ENCODE measurements around the gene SEMA3A.
A peak's percentile ranks its signal among the peaks of the same experiment; 100 is the strongest.

The SEMA3A gene

DNA sequence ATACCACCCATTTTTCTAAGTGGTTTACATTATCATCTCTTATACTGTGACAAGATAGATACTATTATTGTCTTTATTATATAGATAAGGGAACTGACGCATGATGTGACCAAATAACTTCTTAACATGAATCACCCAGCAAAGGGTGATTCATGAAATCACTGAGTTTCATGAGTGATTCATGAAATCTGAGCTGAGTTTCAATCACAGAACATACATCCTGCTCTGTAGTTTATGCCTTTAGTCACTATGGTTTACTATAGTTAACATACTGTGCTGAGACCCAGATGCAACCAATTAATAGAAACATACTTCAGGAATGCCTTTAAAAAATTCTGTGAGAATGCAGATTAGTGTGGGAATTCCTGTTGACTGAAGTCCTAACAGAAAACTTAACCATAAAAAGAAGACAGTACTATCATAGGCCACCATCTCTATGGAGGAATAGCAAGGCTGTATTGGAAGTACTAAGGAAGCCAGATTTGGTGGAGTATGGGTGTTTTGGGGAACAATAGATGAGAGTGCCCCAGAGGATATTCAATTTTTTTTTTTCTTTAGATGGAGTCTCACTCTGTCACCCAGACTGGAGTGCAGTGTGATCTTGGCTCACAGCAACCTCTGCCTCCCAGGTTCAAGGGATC is 43.1 kb upstream of the SEMA3A start:
- TF ChIP-seq ISL1 (CRISPR knock-in tag; IDR thresholded peaks at IDR 0.05) = peak; percentile 40
- TF ChIP-seq ESRRG (CRISPR knock-in tag; IDR thresholded peaks at IDR 0.05) = no peak
- TF ChIP-seq TOX (CRISPR knock-in tag; IDR thresholded peaks at IDR 0.05; ENCODE audit: borderline replicate concordance) = peak; percentile 88; the same call in 1 of the 2 replicates
- TF ChIP-seq ZC3H10 (CRISPR knock-in tag; IDR thresholded peaks at IDR 0.05) = 0 out of 2 replicates have a peak, but pooled peaks have one; percentile 45
- no peak for TF ChIP-seq ZFP3 (CRISPR knock-in tag; IDR thresholded peaks at IDR 0.05)
- no peak for TF ChIP-seq OSR1 (CRISPR knock-in tag; IDR thresholded peaks at IDR 0.05)

DNA sequence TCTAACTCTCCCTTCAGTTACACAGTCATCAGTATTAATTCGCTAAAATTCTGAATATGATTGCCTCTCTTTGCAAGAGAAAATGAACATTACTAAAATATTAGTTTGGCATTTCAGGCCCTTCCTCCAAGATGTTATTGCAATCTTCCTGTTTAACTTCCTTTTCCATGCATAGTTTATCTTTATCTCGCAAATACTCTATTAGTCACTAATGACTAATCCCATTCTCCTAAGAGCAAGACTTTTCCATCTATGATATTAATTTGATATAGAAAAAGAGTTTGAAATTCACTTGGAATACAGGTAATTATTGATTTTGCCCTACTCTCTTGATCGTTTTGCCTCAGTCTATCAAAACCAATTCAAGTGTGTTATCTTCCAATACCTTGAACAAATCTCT is 41.8 kb upstream of the SEMA3A start:
- TF ChIP-seq BACH2 (CRISPR knock-in tag; IDR thresholded peaks at IDR 0.05; ENCODE audit: borderline replicate concordance) (no peak), CSRNP3 (CRISPR knock-in tag; IDR thresholded peaks at IDR 0.05) (no peak), CSDC2 (CRISPR knock-in tag; IDR thresholded peaks at IDR 0.05) (no peak), ZNF8 (CRISPR knock-in tag; IDR thresholded peaks at IDR 0.05) (no peak), ISL1 (CRISPR knock-in tag; IDR thresholded peaks at IDR 0.05) (no peak), OSR1 (CRISPR knock-in tag; IDR thresholded peaks at IDR 0.05) (no peak), TCF4 (CRISPR knock-in tag; IDR thresholded peaks at IDR 0.05; ENCODE audit: borderline replicate concordance) (no peak), ZC3H10 (CRISPR knock-in tag; IDR thresholded peaks at IDR 0.05) (no peak), ZNF70 (CRISPR knock-in tag; IDR thresholded peaks at IDR 0.05) (no peak)
- TF ChIP-seq, protein P1, sequence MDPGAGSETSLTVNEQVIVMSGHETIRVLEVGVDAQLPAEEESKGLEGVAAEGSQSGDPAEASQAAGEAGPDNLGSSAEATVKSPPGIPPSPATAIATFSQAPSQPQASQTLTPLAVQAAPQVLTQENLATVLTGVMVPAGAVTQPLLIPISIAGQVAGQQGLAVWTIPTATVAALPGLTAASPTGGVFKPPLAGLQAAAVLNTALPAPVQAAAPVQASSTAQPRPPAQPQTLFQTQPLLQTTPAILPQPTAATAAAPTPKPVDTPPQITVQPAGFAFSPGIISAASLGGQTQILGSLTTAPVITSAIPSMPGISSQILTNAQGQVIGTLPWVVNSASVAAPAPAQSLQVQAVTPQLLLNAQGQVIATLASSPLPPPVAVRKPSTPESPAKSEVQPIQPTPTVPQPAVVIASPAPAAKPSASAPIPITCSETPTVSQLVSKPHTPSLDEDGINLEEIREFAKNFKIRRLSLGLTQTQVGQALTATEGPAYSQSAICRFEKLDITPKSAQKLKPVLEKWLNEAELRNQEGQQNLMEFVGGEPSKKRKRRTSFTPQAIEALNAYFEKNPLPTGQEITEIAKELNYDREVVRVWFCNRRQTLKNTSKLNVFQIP (CRISPR knock-in tag; IDR thresholded peaks at IDR 0.05; ENCODE audit: borderline replicate concordance, low read depth) = no peak
- peak; percentile 35; the same call in 1 of the 3 replicates for ATAC-seq

More for the DNA sequence above, 43.1 kb upstream of the SEMA3A start:
- peak; percentile 96 for ATAC-seq

GRCh38 chr7:84232646-84233045 is 38.1 kb upstream of the SEMA3A start:
- peak; percentile 33; the same call in 1 of the 3 replicates for ATAC-seq
- TF ChIP-seq ZNF8 (CRISPR knock-in tag; IDR thresholded peaks at IDR 0.05) (no peak), ZNF70 (CRISPR knock-in tag; IDR thresholded peaks at IDR 0.05) (no peak), ZNF565 (CRISPR knock-in tag; conservative IDR thresholded peaks at IDR 0.05; ENCODE audit: low read depth) (no peak), CSRNP3 (CRISPR knock-in tag; IDR thresholded peaks at IDR 0.05) (no peak), RARB (CRISPR knock-in tag; IDR thresholded peaks at IDR 0.05) (no peak)

- peak; percentile 46; the same call in 2 of the 3 replicates for ATAC-seq
These were observed 36.6 kb upstream of the SEMA3A start for GRCh38 chr7:84231157-84231556.

GRCh38 chr7:84230491-84230890 is 35.9 kb upstream of the SEMA3A start:
- no peak for ATAC-seq
- TF ChIP-seq ZNF70 (CRISPR knock-in tag; IDR thresholded peaks at IDR 0.05) (no peak), GLIS3 (CRISPR knock-in tag; IDR thresholded peaks at IDR 0.05) (no peak), ZFP3 (CRISPR knock-in tag; IDR thresholded peaks at IDR 0.05) (no peak), TSHZ2 (CRISPR knock-in tag; IDR thresholded peaks at IDR 0.05) (no peak), CSRNP3 (CRISPR knock-in tag; IDR thresholded peaks at IDR 0.05) (no peak), ZFP30 (CRISPR knock-in tag; IDR thresholded peaks at IDR 0.05) (no peak), SNAI2 (CRISPR knock-in tag; IDR thresholded peaks at IDR 0.05) (no peak), BACH2 (CRISPR knock-in tag; IDR thresholded peaks at IDR 0.05; ENCODE audit: borderline replicate concordance) (no peak), TOX (CRISPR knock-in tag; IDR thresholded peaks at IDR 0.05; ENCODE audit: borderline replicate concordance) (no peak), ZNF8 (CRISPR knock-in tag; IDR thresholded peaks at IDR 0.05) (no peak), TCF4 (CRISPR knock-in tag; IDR thresholded peaks at IDR 0.05; ENCODE audit: borderline replicate concordance) (no peak), OSR1 (CRISPR knock-in tag; IDR thresholded peaks at IDR 0.05) (no peak), ZC3H10 (CRISPR knock-in tag; IDR thresholded peaks at IDR 0.05) (no peak), CSDC2 (CRISPR knock-in tag; IDR thresholded peaks at IDR 0.05) (no peak), PPARA (CRISPR knock-in tag; IDR thresholded peaks at IDR 0.05; ENCODE audit: borderline replicate concordance) (no peak), ISL1 (CRISPR knock-in tag; IDR thresholded peaks at IDR 0.05) (no peak), RARB (CRISPR knock-in tag; IDR thresholded peaks at IDR 0.05) (no peak)
- TF ChIP-seq, protein P1 (CRISPR knock-in tag; IDR thresholded peaks at IDR 0.05; ENCODE audit: borderline replicate concordance, low read depth) = no peak

More at GRCh38 chr7:84231157-84231556, 36.6 kb upstream of the SEMA3A start:
- TF ChIP-seq ZC3H10 (CRISPR knock-in tag; IDR thresholded peaks at IDR 0.05) = no peak
- no peak for TF ChIP-seq RARB (CRISPR knock-in tag; IDR thresholded peaks at IDR 0.05)
- TF ChIP-seq ZFP3 (CRISPR knock-in tag; IDR thresholded peaks at IDR 0.05) = no peak
